Measurements from ENCODE around the gene RAB1B.
A peak's percentile ranks its signal among the peaks of the same experiment; 100 is the strongest.

The RAB1B gene

GRCh38 chr11:66259956-66260355 is 8.5 kb upstream of the RAB1B start:
- WGBS: 95% methylated on average over 4 of the region's 4 CpGs
- H3K27ac ChIP-seq (ENCODE audit: low read depth, low read length): no peak overlapping the region
- H3K4me3 ChIP-seq (ENCODE audit: low read length): no peak overlapping the region
- peaks cover 5% of the 10 kb centered on the region; the same call in 1 of the 2 replicates for H3K4me1 ChIP-seq (ENCODE audit: insufficient read depth, low read length)
- H3K9me3 ChIP-seq (ENCODE audit: insufficient read depth, low read depth, low read length): no peaks in the 10 kb centered on the region
- no peaks in the 10 kb centered on the region for H3K27me3 ChIP-seq (ENCODE audit: insufficient read depth, low read length)
- H3K36me3 ChIP-seq (ENCODE audit: insufficient read depth, low read length): peaks cover 52% of the 10 kb centered on the region
- no peak overlapping the region for H3K9ac ChIP-seq (ENCODE audit: low read depth, low read length)

GRCh38 chr11:66261578-66261977 is 6.9 kb upstream of the RAB1B start:
- H3K27ac ChIP-seq (ENCODE audit: low read depth, low read length): no peak overlapping the region
- H3K27me3 ChIP-seq (ENCODE audit: insufficient read depth, low read length): no peaks in the 10 kb centered on the region
- peaks cover 5% of the 10 kb centered on the region; the same call in 1 of the 2 replicates for H3K4me1 ChIP-seq (ENCODE audit: insufficient read depth, low read length)
- no peak overlapping the region for H3K4me3 ChIP-seq (ENCODE audit: low read length)
- no peak overlapping the region for H3K9ac ChIP-seq (ENCODE audit: low read depth, low read length)
- H3K9me3 ChIP-seq (ENCODE audit: insufficient read depth, low read depth, low read length): no peaks in the 10 kb centered on the region
- H3K36me3 ChIP-seq (ENCODE audit: insufficient read depth, low read length): peaks cover 64% of the 10 kb centered on the region
- 95% methylated on average over 16 of the region's 16 CpGs for WGBS

- no peak overlapping the region for H3K4me3 ChIP-seq (ENCODE audit: low read length)
- H3K9me3 ChIP-seq (ENCODE audit: insufficient read depth, low read depth, low read length): no peaks in the 10 kb centered on the region
- no peak overlapping the region for H3K27ac ChIP-seq (ENCODE audit: low read depth, low read length)
- peaks cover 5% of the 10 kb centered on the region; the same call in 1 of the 2 replicates for H3K4me1 ChIP-seq (ENCODE audit: insufficient read depth, low read length)
- no peak overlapping the region for H3K9ac ChIP-seq (ENCODE audit: low read depth, low read length)
- H3K36me3 ChIP-seq (ENCODE audit: insufficient read depth, low read length): peaks cover 64% of the 10 kb centered on the region
- WGBS: 93% methylated on average over 5 of the region's 5 CpGs
- no peaks in the 10 kb centered on the region for H3K27me3 ChIP-seq (ENCODE audit: insufficient read depth, low read length)
Observed at GRCh38 chr11:66262191-66262590, 6.2 kb upstream of the RAB1B start.

GRCh38 chr11:66262696-66263095 is 5.7 kb upstream of the RAB1B start:
- no peaks in the 10 kb centered on the region for H3K9me3 ChIP-seq (ENCODE audit: insufficient read depth, low read depth, low read length)
- H3K27me3 ChIP-seq (ENCODE audit: insufficient read depth, low read length): no peaks in the 10 kb centered on the region
- no peak overlapping the region for H3K9ac ChIP-seq (ENCODE audit: low read depth, low read length)
- H3K36me3 ChIP-seq (ENCODE audit: insufficient read depth, low read length): peaks cover 64% of the 10 kb centered on the region
- 96% methylated on average over 12 of the region's 12 CpGs for WGBS
- H3K4me3 ChIP-seq (ENCODE audit: low read length): no peak overlapping the region
- H3K27ac ChIP-seq (ENCODE audit: low read depth, low read length): no peak overlapping the region
- peaks cover 5% of the 10 kb centered on the region; the same call in 1 of the 2 replicates for H3K4me1 ChIP-seq (ENCODE audit: insufficient read depth, low read length)

- no peaks in the 10 kb centered on the region for H3K9me3 ChIP-seq (ENCODE audit: insufficient read depth, low read depth, low read length)
- no peaks in the 10 kb centered on the region for H3K27me3 ChIP-seq (ENCODE audit: insufficient read depth, low read length)
- no peak overlapping the region for H3K4me3 ChIP-seq (ENCODE audit: low read length)
- 96% methylated on average over 4 of the region's 4 CpGs for WGBS
- peaks cover 64% of the 10 kb centered on the region for H3K36me3 ChIP-seq (ENCODE audit: insufficient read depth, low read length)
- peaks cover 5% of the 10 kb centered on the region; the same call in 1 of the 2 replicates for H3K4me1 ChIP-seq (ENCODE audit: insufficient read depth, low read length)
- H3K9ac ChIP-seq (ENCODE audit: low read depth, low read length): no peak overlapping the region
- H3K27ac ChIP-seq (ENCODE audit: low read depth, low read length): no peak overlapping the region
Observed at GRCh38 chr11:66263231-66263630, 5.2 kb upstream of the RAB1B start.

GRCh38 chr11:66263785-66264184 is 4.7 kb upstream of the RAB1B start:
- Histone ChIP-seq H3K27ac (ENCODE audit: low read depth, low read length) (no peak overlapping the region), H3K4me1 (ENCODE audit: insufficient read depth, low read length) (peaks cover 4% of the 10 kb centered on the region; the same call in 1 of the 2 replicates), H3K36me3 (ENCODE audit: insufficient read depth, low read length) (peaks cover 64% of the 10 kb centered on the region), H3K4me3 (ENCODE audit: low read length) (no peak overlapping the region), H3K9ac (ENCODE audit: low read depth, low read length) (no peak overlapping the region), H3K27me3 (ENCODE audit: insufficient read depth, low read length) (no peaks in the 10 kb centered on the region), H3K9me3 (ENCODE audit: insufficient read depth, low read depth, low read length) (no peaks in the 10 kb centered on the region)
- 96% methylated on average over 10 of the region's 10 CpGs for WGBS

GRCh38 chr11:66264383-66264782 is 4.1 kb upstream of the RAB1B start:
- Histone ChIP-seq H3K27ac (ENCODE audit: low read depth, low read length) (no peak overlapping the region), H3K9me3 (ENCODE audit: insufficient read depth, low read depth, low read length) (no peaks in the 10 kb centered on the region), H3K4me3 (ENCODE audit: low read length) (no peak overlapping the region), H3K27me3 (ENCODE audit: insufficient read depth, low read length) (no peaks in the 10 kb centered on the region), H3K36me3 (ENCODE audit: insufficient read depth, low read length) (peaks cover 59% of the 10 kb centered on the region), H3K4me1 (ENCODE audit: insufficient read depth, low read length) (peaks cover 2% of the 10 kb centered on the region; the same call in 1 of the 2 replicates), H3K9ac (ENCODE audit: low read depth, low read length) (no peak overlapping the region)
- 95% methylated on average over 8 of the region's 8 CpGs for WGBS

- H3K27me3 ChIP-seq (ENCODE audit: insufficient read depth, low read length): no peaks in the 10 kb centered on the region
- no peak overlapping the region for H3K4me3 ChIP-seq (ENCODE audit: low read length)
- H3K27ac ChIP-seq (ENCODE audit: low read depth, low read length): no peak overlapping the region
- H3K9ac ChIP-seq (ENCODE audit: low read depth, low read length): no peak overlapping the region
- WGBS: 73% methylated on average over 11 of the region's 12 CpGs
- no peaks in the 10 kb centered on the region for H3K9me3 ChIP-seq (ENCODE audit: insufficient read depth, low read depth, low read length)
- H3K4me1 ChIP-seq (ENCODE audit: insufficient read depth, low read length): peaks cover 7% of the 10 kb centered on the region; the same call in 1 of the 2 replicates
- H3K36me3 ChIP-seq (ENCODE audit: insufficient read depth, low read length): peaks cover 54% of the 10 kb centered on the region
Observed at GRCh38 chr11:66264914-66265313, 3.5 kb upstream of the RAB1B start.

GRCh38 chr11:66265531-66266377 is 2.7 kb upstream of the RAB1B start:
- Histone ChIP-seq H3K4me3 (ENCODE audit: low read length) (no peak overlapping the region), H3K36me3 (ENCODE audit: insufficient read depth, low read length) (peaks cover 49% of the 10 kb centered on the region), H3K9ac (ENCODE audit: low read depth, low read length) (no peak overlapping the region), H3K4me1 (ENCODE audit: insufficient read depth, low read length) (peaks cover 8% of the 10 kb centered on the region; the same call in 1 of the 2 replicates), H3K27me3 (ENCODE audit: insufficient read depth, low read length) (no peaks in the 10 kb centered on the region), H3K9me3 (ENCODE audit: insufficient read depth, low read depth, low read length) (no peaks in the 10 kb centered on the region), H3K27ac (ENCODE audit: low read depth, low read length) (no peak overlapping the region)
- 97% methylated on average over 26 of the region's 26 CpGs for WGBS

GRCh38 chr11:66266378-66267038 is 1.9 kb upstream of the RAB1B start:
- Histone ChIP-seq H3K4me3 (ENCODE audit: low read length) (peak overlapping the region; percentile 93), H3K9ac (ENCODE audit: low read depth, low read length) (no peak overlapping the region), H3K27ac (ENCODE audit: low read depth, low read length) (no peak overlapping the region), H3K9me3 (ENCODE audit: insufficient read depth, low read depth, low read length) (no peaks in the 10 kb centered on the region), H3K4me1 (ENCODE audit: insufficient read depth, low read length) (peaks cover 8% of the 10 kb centered on the region; the same call in 1 of the 2 replicates), H3K27me3 (ENCODE audit: insufficient read depth, low read length) (no peaks in the 10 kb centered on the region), H3K36me3 (ENCODE audit: insufficient read depth, low read length) (peaks cover 45% of the 10 kb centered on the region)
- 91% methylated on average over 20 of the region's 20 CpGs for WGBS

GRCh38 chr11:66267039-66267378 is 1.4 kb upstream of the RAB1B start:
- Histone ChIP-seq H3K9ac (ENCODE audit: low read depth, low read length) (peak overlapping the region; percentile 35; the same call in 1 of the 2 replicates), H3K4me3 (ENCODE audit: low read length) (peak overlapping the region; percentile 93), H3K27ac (ENCODE audit: low read depth, low read length) (peak overlapping the region; percentile 12; the same call in 1 of the 2 replicates), H3K27me3 (ENCODE audit: insufficient read depth, low read length) (no peaks in the 10 kb centered on the region), H3K9me3 (ENCODE audit: insufficient read depth, low read depth, low read length) (no peaks in the 10 kb centered on the region), H3K4me1 (ENCODE audit: insufficient read depth, low read length) (peaks cover 8% of the 10 kb centered on the region; the same call in 1 of the 2 replicates), H3K36me3 (ENCODE audit: insufficient read depth, low read length) (peaks cover 45% of the 10 kb centered on the region)
- 27% methylated on average over 13 of the region's 13 CpGs for WGBS

Data from HUES64 (cell line).